HTR-8/SVneo (cell line): ENCODE measurements around the gene SPDEF.
A peak's percentile ranks its signal among the peaks of the same experiment; 100 is the strongest.

Experiments used
- DNase-seq: peaks from one replicate; pipeline ENCODE4 v3.0.0; 2011; ENCODE audit warnings: low spot score, mixed read lengths; ENCODE audit not compliant: insufficient read length
- FAIRE-seq: peaks from 2 replicates; lab custom pipeline; 2011; peaks lifted over from hg19 to GRCh38; lab: Jason Lieb, UNC

The SPDEF gene

GRCh38 chr6:34547701-34548644 lies 8.2 kb downstream of the SPDEF start:
- FAIRE-seq (no peak), DNase-seq (no peak)

GRCh38 chr6:34546551-34547321 lies 9.4 kb downstream of the SPDEF start:
- FAIRE-seq (no peak), DNase-seq (no peak)

GRCh38 chr6:34544776-34545471 lies 11.2 kb downstream of the SPDEF start:
- DNase-seq (no peak), FAIRE-seq (no peak)

- FAIRE-seq (no peak), DNase-seq (no peak)
These were observed 12.0 kb downstream of the SPDEF start for GRCh38 chr6:34544052-34544604.

DNA sequence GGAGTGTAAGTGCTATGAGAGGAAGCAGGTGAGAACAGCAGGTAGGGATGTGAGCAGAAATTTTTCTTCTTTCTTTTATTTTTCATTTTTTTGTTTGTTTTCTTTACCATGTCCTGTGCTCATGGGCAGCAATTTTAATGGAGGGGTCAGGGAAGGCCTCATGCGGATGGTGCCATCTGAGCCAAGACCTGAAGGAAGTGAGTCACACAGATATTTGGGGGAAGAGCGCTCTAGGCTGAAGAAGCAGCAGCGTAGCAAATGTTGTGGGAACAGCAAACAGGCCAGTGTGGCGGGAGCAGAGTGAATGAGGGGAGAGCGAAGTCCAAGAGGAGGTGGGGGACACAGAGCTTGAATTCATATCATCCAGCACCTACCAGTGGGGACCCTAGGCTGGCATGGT lies 12.7 kb downstream of the SPDEF start:
- DNase-seq, result peak; percentile 59
- peak; percentile 88 for FAIRE-seq

GRCh38 chr6:34540841-34541240 lies 15.3 kb downstream of the SPDEF start:
- DNase-seq (no peak), FAIRE-seq (no peak)

DNA sequence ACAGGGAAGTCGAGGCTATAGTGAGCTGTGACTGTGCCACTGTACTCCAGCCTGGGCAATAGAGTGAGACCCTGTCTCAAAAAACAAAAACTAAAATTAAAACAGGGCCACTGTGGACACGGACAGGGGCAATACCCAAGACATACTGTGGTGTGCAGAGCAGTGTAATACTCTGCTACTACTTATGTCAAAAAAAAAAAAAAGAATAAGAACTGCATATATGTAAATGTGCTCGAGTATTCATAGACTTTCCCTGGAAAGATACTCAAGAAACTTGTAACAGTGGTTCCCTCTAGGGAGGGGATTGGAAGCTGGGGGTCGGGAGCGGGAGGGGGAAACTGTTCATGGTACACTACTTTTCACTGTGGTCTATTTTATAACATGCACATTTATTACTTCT lies 15.9 kb downstream of the SPDEF start:
- FAIRE-seq, result no peak
- DNase-seq, result no peak

- DNase-seq, result no peak
- no peak for FAIRE-seq
These were observed 16.9 kb downstream of the SPDEF start for GRCh38 chr6:34539181-34539580.

- DNase-seq, result no peak
- FAIRE-seq, result no peak
These were observed 17.5 kb downstream of the SPDEF start for GRCh38 chr6:34538581-34538980.

DNA sequence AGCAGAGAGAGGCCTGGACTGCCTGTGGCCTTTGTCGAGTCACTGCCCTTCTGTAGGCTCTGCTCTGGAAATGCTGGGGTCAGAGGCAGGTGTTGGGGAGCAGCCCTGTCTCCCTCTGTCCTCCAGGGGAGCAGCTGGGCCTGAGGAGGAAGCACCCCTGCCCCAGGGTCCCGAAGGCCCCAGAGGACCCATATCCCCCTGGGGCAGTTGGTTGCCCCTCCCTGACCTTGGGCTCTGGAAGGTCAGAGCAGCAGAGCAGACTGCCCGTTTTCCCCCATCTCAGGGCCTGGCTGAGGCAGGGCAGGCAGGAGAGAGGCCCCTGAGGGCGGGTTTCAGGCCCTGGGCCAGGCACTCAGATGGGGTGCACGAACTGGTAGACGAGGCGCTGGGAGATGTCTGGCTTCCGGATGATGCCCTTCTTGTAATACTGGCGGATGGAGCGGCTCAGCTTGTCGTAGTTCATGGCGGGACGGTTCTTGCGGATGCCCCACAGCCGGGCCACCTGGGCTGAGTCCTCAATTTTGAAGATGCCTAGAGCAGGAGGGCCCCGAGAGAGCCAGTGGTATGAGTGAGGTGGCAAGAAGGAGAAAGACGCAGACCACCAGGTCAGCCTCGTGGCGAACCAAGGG lies 18.1 kb downstream of the SPDEF start:
- FAIRE-seq (no peak), DNase-seq (no peak)

- DNase-seq (no peak), FAIRE-seq (no peak)
These were observed 18.9 kb downstream of the SPDEF start for GRCh38 chr6:34536959-34537848.

DNA sequence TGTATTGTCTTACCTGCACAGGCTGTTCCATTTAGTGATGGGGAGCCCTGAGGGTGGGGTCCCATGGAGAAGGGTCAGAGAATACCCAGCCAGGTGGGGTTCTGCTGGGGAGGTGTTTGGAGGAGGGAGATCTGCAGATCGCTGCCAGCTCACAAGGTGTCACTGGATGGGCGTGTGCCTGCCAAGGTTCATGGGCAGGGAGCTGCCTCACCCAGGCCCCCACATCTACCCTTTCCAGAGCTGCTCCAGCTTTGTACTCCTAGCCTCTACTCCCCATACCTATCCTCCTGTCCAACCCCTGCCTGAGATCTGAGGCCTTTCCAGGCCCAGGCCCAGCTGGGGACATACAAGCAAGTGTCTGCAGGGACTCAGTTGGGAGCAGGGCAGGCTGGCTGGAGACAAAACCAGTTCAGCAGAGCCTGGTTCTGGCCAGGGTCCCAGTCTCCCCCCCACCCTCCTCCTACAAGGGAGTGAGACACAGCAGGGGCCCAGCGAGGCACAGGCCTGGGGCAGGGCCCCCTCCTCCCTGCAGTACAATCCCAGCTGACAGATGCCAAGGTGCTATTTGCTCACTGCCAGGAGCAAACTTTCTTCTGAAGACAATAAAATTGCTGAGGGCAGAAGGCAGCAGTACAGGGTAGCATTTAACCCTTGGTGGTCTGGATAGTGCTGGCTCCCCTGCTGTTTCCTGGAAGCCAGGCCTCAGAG lies 19.7 kb downstream of the SPDEF start:
- DNase-seq (no peak), FAIRE-seq (no peak)

DNA sequence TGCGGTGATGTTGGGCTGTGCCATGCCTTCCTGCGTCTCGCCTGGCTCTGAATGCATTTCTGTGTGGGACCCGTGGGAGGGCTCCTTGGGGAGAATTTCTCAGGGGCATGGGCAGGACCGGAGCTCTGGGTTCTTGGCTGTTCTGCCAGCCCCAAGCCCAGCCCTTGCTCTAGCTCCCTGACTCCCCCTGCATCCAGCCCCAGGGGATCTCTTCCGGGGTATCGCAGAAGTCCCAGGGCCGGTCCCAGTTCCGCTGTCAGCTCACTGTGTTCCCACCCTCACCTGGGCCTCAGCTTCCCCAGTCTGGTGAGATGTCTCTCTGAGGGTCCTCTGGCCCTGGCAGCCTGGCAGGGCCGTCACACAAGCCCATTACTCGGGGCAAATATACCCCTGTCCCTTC lies 20.5 kb downstream of the SPDEF start:
- DNase-seq (no peak), FAIRE-seq (no peak)

DNA sequence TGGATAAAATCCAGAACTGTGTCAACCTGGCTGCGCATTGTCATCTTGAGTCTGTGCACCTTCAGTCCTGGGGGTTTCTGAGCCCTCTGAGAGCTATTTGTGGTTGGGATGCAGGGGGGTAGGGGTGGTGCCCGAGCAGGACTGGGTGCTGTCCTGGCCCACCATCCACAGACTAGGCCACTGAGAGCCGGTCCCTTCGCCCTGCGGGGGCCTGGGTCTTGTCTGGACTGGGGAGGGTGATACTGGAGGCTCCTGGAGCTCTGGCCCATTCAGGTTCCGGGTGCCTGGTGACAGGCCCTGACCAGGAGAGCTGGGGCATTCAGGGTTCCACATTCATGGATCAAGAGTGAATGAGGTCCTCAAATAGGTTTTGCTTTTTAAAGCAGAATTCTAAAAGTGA lies 20.9 kb downstream of the SPDEF start:
- DNase-seq, result no peak
- FAIRE-seq, result no peak

GRCh38 chr6:34534656-34535055 lies 21.5 kb downstream of the SPDEF start:
- FAIRE-seq, result no peak
- DNase-seq, result no peak

GRCh38 chr6:34534146-34534545 lies 22.0 kb downstream of the SPDEF start:
- FAIRE-seq (no peak), DNase-seq (no peak)

DNA sequence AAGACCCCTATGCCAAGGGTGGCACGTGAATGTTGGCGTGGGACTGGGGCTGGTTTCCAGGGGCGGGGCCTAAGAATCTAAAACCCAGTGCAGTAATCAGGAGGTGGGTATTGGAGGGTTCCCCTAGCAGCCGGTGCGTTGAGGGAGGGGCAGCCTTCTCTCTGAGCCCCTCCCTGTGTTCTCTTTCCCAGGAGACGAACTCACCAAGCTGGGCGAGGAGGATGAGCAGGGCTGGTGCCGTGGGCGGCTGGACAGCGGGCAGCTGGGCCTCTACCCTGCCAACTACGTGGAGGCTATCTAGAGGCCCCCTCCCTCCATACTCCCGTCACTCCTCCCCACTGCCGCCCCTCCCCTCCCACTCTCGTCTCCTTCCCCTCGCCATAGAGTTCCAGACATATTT lies 23.9 kb downstream of the SPDEF start:
- no peak for FAIRE-seq
- DNase-seq, result no peak

DNA sequence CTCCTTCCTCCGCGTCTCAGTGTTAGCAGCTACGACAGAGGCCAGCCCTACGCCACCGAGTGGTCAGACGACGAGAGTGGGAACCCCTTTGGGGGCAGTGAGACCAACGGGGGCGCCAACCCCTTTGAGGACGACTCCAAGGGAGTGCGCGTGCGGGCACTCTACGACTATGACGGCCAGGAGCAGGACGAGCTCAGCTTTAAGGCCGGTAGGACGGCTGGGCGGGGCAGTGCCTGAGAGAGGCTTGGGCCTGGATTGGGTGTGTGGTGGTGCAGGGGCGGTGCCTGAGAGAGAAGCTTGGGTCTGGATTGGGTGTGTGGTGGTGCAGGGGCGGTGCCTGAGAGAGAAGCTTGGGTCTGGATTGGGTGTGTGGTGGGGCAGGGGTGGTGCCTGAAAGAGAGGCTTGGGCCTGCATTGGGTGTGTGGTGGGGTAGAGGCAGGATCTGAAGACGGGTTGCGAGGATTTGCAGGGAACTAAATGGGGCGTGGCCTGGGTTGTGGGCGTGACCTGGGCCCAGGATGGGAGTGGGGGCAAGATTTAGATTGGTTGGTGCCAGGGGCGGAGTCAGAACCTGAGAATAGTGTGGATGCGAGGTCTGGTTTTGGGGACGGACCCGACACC lies 24.4 kb downstream of the SPDEF start:
- DNase-seq, result no peak
- FAIRE-seq, result no peak
